Left hindlimb (tissue), 1 donor: ENCODE results near the gene COMT.

Experiments
- DNase-seq: peaks from one replicate; pipeline ENCODE4 v3.0.0-alpha.2; 2018

COMT gene

DNA sequence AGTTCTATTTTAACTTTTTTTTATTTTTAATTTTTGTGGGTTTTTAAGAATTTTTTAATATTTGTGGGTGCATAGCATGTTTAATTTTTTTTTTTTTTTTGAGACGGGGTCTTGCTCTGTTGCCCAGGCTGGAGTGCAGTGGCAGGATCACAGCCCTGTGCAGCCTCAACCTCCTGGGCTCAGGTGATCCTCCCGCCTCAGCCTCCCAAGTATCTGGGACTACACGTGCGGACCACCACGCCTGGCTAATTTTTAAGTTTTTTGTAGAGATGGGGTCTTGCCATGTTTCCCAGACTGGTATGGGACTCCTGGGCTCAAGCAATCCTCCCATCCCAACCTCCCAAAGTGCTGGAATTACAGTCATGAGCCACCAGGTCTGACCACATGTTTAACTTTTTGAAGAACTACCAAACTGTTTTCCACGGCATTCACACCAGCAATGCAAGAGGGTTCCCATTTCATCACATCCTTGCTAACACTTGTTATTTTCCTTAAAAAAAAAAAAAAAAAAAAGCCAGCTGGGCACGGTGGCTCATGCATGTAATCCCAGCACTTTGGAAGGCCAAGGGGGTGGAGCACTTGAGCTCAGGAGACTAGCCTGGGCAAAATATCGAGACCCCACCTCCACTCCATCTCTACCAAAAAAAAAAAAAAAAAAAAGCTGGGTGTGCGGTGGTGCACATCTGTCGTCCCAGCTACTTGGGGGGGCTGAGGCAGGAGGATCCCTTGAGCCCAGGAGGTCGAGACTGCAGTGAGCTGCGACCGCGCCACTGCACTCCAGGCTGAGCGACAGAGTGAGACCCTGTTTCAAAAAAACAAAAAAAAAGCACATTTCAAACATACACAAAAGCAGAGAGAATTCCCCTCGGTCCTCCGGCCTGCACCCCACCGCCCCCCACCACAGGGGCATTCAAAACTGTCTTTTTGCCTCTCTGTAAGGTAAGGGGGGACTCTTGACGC lies 16.8 kb downstream of the COMT start:
- peak; percentile 26 for DNase-seq

DNA sequence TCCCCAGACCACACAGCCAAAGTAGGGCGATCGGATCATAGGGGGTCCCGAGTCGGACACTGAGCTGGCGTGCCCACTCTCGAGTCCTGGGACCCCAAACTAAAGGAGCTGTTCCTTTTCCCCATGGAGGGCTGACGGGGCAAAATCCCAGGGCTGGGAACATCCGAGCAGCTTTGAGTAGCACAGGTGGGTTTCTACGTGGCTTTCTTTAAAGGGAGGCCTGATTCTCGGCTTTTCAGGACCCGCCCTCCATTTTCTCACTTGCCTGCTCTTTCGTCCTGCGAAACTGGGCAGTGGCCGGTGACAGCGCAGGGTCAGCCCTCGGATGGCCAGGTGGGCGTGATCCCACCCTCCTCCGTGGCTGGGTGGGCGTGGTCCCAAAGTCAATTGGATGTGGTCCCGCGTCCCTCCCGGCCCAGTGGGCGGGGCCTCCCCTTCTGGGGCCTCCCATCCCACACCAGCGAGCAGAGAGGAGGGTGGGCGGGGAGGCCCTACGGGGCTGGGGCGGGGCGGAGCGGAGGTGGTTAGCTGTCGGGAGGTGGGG lies 17.5 kb downstream of the COMT start:
- peak; percentile 89 for DNase-seq

DNA sequence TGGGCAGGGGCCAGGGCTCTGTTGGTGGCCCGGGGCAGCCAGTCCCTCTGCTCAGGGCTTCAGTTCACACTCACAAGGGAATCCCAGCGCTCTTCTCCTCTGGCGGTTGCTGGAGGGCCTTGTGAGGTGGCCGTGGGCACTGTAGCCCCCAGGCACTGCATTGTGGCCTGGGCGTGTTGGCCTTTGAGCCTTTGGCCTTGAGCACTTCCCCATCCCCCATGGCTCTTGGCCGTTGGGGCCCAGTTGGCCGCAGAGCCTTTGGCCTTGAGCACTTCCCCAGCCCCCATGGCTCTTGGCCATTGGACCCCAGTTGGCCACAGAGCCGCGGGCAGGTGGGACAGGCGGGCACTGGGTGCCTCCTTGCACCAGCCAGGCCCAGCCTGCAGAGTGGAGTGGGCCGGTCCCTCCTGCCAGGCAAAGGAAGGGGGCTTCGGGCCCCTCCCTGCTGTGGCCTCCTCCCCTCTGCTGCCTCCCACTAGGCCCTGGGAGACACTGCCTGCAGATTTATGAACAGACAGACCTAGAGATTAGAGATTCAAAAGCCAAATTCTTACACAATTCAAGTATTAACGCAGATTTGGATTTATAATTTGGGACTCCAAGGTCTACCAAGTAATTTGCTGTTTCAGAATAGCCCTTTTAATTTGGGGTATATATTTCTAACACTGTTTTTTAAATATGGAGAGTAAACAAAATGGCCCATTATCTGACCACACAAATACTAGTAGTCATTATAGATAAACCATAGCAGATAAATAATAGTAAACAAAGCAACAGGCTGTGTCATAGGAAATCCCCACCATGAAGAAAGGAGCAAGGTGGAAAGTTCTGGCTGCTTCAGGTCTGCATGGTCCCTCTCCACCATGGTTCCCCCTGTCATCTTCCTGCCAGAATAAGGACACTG lies 18.3 kb downstream of the COMT start:
- peak; percentile 26 for DNase-seq

DNA sequence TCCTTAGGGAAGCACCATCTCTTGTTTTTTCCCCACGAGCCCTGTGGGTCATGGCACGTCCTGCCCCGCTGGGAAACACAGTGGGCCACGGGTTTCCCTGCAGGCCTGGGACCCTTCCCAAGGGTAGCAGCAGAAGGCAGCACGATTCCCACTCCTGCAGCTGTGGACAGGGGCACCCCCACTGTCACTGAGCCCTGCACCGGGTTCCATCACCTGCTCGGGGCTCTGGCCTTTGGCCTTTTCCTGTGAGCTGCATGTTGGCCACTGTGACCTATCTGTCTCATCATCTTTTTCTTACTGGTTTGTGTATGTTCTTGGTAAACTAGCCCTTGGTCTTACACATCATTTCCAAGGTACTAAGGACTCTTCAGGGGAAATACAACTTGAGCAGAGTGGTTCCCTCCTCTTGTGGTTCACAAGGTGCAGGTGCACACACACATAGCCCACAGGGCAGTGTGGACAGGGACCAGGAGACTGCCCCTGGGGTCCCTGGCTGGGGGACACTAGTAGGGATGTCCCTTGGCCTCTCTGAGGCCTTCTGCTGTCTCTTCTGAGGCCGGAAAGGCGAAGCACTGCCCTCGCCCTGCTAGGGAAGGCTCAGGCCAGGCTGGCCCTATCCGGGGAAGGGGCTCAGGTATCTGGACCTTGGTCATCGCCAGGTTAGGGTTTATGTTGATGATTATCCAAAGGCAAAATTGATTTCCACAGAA lies 19.1 kb downstream of the COMT start:
- peak; percentile 15 for DNase-seq

DNA sequence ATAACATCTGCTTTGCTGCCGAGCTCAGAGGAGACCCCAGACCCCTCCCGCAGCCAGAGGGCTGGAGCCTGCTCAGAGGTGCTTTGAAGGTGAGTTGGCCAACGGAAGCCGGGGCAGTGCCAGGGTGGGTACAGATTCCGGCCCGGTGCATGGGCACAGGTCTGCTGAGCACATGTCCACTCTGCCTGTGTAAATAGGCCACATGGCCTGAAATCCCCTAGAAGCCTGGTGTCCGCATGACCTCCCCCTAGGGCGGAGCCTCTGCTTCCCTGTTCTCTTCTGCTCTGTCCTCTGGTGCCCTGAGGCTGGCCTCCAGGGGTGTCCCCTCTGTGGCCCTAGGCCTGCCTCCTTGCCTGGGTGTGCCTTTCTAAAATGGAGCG lies 19.6 kb downstream of the COMT start:
- peak; percentile 24 for DNase-seq

DNA sequence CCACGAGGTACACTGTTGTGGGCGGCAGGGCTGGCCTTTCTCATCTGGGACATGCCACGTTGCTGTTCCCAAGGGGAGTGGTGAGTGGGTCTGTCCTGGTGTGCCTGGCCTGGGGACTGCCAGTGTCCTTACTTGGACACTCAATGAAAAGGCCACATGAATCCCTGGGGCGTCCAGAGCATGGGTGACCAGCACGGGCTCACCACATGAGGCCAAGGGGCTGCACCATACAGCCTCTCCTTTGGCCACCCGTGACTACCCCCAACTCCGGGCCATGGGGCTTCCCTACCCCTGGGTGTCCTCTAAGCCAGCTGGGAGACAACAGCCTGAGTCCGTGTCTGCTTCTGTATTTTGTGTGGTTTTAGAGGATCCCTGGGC lies 20.3 kb downstream of the COMT start:
- peak; percentile 19 for DNase-seq

DNA sequence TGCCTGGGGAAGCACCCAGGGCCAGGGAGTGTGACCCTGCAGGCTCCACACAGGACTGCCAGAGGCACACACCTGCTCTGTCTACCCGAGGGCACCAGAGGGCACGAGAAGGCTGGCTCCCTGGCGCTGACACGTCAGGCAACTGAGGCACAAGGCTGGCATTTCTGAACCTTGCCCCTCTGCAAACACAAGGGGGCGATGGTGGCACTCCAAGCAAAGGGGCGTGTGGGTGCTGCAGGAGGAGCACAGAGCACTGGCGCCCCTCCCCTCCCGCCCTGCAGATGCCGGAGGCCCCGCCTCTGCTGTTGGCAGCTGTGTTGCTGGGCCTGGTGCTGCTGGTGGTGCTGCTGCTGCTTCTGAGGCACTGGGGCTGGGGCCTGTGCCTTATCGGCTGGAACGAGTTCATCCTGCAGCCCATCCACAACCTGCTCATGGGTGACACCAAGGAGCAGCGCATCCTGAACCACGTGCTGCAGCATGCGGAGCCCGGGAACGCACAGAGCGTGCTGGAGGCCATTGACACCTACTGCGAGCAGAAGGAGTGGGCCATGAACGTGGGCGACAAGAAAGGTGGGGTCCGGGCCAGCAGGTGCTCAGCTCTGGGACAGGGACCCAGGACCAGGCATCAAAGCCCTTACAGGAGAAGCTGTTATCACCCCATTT lies 20.8 kb downstream of the COMT start:
- peak; percentile 81 for DNase-seq

DNA sequence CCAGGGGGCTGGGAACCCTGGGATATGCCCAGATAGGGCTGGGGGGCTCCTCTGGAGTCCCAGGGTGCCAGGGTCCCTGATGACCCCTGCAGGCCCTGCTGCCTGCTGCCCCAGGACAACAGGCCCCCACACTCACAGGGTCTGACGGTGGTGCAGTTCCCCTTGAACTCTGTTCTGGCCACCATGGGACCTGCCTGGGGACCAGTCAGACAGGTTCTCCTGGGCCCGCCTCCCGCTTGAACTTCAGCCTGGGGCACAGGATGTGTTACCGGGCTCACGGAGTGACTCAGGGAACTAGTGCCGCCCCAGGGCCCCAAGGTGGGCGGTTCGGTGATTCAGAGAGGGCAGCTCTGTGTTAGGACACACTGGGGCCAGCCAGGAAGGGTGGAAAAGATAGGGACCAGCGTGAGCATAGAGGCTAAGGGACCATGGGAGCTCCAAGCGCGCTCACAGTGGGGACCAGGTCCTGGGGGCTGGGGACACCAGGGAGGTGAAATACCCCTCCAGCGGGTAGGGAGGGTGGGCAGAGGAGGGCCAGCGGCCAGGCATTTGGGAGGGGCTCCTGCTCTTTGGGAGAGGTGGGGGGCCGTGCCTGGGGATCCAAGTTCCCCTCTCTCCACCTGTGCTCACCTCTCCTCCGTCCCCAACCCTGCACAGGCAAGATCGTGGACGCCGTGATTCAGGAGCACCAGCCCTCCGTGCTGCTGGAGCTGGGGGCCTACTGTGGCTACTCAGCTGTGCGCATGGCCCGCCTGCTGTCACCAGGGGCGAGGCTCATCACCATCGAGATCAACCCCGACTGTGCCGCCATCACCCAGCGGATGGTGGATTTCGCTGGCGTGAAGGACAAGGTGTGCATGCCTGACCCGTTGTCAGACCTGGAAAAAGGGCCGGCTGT lies 21.6 kb downstream of the COMT start:
- peak; percentile 38 for DNase-seq

DNA sequence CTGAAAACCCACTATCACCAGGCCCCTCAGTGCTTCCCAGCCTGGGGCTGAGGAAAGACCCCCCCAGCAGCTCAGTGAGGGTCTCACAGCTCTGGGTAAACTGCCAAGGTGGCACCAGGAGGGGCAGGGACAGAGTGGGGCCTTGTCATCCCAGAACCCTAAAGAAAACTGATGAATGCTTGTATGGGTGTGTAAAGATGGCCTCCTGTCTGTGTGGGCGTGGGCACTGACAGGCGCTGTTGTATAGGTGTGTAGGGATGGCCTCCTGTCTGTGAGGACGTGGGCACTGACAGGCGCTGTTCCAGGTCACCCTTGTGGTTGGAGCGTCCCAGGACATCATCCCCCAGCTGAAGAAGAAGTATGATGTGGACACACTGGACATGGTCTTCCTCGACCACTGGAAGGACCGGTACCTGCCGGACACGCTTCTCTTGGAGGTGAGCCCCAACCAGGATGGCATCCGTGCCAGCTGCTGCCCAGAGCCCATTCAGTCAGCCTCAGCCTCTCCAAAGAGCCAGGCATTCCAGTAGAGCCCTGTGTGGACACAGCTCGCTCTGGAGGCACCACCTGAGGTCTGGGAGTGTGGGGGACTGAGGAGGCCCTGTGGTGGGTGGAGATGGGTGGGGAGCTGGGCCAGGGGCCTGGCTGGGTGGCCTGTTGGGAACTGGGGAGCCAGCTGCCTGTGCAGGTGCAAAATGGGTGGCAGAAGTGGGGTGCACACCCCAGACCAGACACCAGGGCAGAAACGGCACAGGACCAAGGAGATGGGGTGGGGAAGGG lies 22.5 kb downstream of the COMT start:
- no peak for DNase-seq

DNA sequence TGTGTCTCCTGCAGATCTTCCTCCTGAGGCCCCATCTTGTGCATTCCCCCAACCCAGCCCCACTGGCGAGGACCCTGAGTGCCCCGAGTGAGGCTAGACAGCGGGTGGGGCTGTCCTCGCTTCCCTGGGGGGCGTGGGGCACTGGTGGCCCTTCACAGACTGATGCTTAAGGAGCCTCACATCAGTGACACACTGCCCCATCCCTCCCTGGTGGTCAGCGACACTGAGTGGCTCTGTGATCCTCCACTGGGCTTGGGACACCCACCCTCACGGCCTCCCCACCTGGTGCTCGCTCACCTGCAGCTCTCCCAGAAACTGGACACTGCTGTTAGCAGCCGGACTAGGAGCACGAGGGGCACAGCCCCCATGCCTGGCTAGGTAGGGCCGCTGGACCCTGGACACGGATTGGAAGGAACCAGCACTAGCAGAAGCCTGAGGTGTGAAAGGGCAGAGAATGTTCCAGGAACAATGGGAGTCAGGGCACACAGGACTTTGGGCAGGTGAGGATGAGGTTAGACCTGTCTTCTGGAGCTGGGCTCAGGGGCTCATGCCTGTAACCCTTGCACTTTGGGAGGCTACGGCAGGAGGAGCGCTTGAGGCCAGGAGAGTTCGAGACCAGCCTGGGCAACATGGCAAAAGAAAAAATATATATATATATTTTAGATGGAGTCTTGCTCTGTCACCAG lies 23.3 kb downstream of the COMT start:
- DNase-seq = no peak

DNA sequence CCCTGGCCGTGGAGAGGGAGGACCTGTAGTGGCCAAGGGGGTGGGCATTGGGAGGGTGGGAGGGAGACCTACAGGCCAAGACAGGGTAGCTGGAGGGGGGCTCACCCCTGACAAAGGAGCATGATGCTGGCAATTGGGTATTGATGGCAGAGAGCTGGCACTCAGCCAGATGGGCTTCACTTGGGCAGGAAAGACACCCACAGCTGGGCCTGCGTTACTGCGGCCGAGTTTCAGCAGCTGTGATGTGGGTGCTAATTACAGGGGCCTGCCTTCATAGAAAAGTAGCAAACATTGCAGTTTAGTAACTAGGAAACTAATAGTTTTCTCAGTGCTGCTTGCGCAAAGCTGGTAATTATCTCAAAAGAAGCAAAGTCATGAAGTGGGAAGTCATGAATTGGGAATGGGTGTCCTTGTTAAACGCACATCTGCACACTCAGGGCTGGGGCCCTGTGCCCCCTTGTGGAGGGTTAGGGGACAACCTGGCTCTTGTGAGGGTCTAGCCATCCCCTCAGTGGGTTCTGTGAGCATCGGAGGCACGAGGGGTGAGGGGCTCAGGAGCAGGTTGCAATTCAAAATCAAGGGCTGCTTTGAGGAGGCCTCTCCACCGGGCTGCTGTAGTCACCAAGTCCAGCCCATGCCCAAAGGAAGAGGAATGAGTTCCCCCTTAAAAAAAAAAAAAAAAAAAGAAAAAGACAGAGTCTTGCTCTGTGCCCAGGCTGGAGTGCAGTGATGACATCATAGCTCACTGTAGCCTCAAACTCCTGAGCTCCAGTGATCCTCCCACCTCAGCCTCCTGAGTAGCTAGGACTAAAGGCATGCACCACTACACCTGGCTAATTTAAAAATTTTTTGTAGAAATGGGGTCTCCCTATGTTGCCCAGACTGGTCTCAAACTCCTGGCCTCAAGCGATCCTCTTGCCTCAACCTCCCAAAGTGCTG lies 24.5 kb downstream of the COMT start:
- no peak for DNase-seq

DNA sequence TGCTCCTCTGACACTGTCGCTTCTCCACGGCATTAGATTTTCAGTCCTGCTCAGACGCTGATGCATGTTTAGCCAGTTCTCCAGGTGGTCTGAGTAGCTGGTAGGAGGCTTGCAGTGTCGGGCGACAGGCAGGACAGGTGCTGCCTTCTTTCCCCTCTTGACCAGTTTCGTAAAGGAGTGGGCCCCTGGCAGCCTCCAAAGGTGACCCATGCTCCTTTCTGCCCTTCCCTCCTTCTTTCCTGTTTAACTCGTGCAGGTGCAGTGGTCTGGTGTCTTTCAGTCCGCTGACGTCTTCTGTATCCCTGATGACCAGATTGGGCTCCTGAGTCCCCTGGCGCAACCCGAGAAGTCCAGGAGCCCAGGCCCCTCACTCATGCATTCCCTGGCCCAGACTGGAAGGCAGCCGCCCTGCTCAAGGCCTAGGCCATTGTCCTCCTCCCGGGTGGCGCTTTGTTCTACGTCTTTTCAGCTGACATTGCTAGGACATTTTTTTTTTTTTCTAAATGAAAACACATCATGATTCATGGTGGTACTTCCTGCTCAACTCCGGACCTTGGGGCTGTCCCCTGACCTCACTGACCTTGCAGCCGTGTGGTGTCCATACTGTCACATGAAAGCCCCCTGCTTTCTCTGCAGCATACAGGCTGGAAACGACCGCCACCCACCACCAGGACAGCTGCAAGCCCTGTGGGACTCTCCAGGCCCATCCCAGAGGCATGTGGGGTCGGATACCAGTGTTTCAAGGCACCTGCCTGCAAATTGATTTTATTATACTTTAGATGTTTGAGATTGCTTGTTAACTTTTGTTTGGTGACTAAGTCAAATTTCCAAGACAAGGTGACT lies 25.6 kb downstream of the COMT start:
- no peak for DNase-seq

DNA sequence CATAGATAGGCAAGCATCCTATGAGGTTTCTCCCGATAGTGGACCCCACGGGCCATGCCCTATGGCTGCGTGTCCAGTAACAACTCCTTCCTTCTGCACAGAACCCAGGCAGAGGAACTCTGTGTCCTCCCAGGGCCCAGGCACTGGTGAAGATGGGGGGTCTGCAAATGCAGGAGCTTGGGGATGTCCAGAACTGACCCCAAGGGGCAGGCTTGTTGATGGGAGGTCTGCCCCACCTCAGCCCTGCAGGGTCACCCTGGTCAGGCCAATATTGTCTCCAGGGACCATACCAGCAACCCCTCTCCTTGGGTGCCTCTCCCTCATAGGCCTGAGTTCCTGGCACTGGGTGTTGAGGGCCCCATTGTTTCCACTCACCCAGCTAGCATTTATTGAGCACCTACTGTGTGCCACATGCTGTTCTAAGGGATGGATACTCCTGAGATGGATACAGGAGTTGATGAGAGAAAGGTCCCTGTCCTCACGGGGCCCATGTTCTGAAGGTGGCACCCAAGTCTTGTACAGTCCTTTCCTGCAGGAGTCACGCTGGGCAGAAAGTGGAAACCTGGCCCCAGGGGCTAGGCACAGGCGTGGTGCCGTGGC lies 26.4 kb downstream of the COMT start:
- DNase-seq = no peak

DNA sequence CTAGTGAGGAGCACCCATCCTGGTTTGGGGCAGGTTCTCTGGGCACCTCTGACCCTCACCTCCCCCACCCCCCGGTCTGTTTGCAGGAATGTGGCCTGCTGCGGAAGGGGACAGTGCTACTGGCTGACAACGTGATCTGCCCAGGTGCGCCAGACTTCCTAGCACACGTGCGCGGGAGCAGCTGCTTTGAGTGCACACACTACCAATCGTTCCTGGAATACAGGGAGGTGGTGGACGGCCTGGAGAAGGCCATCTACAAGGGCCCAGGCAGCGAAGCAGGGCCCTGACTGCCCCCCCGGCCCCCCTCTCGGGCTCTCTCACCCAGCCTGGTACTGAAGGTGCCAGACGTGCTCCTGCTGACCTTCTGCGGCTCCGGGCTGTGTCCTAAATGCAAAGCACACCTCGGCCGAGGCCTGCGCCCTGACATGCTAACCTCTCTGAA lies 26.9 kb downstream of the COMT start:
- no peak for DNase-seq

DNA sequence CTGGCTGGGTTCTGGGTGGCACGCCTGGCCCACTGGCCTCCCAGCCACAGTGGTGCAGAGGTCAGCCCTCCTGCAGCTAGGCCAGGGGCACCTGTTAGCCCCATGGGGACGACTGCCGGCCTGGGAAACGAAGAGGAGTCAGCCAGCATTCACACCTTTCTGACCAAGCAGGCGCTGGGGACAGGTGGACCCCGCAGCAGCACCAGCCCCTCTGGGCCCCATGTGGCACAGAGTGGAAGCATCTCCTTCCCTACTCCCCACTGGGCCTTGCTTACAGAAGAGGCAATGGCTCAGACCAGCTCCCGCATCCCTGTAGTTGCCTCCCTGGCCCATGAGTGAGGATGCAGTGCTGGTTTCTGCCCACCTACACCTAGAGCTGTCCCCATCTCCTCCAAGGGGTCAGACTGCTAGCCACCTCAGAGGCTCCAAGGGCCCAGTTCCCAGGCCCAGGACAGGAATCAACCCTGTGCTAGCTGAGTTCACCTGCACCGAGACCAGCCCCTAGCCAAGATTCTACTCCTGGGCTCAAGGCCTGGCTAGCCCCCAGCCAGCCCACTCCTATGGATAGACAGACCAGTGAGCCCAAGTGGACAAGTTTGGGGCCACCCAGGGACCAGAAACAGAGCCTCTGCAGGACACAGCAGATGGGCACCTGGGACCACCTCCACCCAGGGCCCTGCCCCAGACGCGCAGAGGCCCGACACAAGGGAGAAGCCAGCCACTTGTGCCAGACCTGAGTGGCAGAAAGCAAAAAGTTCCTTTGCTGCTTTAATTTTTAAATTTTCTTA lies 27.8 kb downstream of the COMT start:
- no peak for DNase-seq

DNA sequence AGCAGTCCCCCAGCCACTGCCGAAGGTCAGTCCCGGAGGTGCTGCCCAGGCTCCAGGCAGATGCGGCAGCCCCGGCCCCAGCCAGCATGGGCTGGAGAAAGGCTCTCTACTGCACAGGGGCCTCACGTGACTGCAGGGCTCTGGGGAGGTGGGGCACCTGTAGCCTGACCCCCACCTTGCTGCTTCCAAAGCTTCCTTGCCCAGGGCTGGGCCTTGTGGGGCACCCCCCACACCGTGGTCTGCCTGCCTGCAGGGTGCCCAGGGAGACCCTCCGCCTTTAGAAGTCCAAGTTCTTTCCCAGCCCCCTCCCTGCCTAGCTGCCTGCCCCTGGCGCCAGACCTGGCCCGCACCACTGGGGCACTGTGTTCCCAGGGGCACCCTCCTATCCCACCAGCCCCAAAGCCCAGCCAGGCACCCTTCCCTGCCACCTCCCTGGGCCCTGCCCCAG lies 28.5 kb downstream of the COMT start:
- DNase-seq = no peak
